RPMI7951 (cell line): ENCODE results near the gene TMEM139. TPM values are rescaled to one million over a fixed set of nuclear protein-coding genes. Genes with fewer than 3 reads are reported as not detected.
A peak's percentile ranks its signal among the peaks of the same experiment; 100 is the strongest.

ENCODE experiments used
- DNase-seq: peaks from one replicate; pipeline ENCODE4 v3.0.0-alpha.2; 2012; ENCODE audit warnings: low read depth
- total RNA-seq: library from RNA; depleted of rRNA; stranded (reverse); fragments of >200 nt; shearing (Covaris generic); gene quantifications from 2 replicates; pipeline ENCODE4 v1.2.3, GENCODE V29; 2014; rRNA removed

The TMEM139 gene
- total RNA-seq, 1 experiment from 2014 or later = not detected

DNA sequence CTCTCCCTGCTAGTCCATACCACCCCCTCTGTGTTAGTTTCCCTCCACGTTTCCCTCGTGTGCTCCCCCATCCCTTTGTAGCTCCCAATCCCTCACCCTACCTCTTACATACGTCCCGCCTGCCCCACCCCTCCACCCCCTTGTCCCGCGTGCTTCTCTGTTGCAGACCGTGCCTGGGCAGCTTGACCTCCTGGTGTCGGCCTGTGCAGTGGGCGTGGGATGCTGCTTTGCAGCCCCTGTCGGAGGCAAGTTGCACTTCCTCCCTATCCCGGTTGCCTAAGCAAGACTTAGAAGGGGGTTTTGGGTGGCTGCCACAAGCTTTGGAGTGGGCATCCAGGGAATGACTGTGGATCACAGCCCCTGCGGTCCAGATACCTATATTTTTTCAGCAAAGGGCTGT is 38.9 kb downstream of the TMEM139 start:
- no peak for DNase-seq

GRCh38 chr7:143325240-143325639 is 40.5 kb downstream of the TMEM139 start:
- no peak for DNase-seq

DNA sequence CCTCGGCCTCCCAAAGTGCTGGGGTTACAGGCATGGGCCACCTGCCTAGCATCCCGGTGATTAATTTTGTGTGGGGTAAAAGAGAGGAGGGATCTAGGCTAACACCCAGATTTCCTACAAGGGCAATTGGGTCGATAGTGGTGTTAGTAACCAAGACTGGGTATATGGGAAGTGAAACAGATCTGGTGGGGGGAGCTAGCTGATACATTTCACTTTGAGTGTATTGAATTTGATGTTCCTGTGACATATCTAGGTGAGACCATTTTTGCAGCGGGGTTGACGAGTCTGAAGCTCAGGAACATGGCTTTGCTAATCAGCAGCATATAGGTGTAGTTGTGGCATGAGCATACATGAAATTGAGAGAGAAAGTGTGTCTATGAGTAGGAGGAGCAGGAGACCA is 43.1 kb downstream of the TMEM139 start:
- no peak for DNase-seq

GRCh38 chr7:143329471-143330170 is 44.9 kb downstream of the TMEM139 start:
- no peak for DNase-seq

DNA sequence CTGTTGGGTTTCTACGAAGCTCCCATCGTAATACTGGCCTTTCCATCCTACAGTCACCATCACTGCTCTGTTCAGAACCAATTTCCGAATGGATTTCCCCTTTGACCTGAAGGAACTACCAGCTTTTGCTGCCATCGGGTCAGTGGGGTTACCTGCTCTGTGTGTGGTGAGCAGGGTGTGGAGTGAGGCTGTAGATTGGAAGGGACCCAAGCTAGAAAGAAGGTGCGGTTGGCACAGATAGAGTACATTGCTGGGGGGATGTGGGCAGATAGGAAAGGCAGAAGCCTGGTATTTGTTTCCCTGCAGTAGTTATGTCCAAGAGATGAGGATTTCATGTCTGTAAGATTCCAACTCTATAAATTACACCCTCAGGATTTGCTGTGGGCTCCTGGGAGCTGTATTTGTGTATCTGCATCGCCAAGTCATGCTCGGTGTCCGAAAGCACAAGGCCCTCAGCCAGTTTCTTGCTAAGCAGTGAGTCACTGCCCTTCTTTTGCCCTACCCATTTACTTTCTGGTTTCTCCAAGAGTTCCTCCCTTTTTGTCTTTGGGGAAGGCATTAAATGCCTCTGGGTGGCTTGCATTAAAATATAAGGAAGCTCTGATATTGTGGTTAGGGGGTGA is 46.5 kb downstream of the TMEM139 start:
- DNase-seq = peak; percentile 78

GRCh38 chr7:143334244-143334643 is 49.5 kb downstream of the TMEM139 start:
- DNase-seq = no peak

GRCh38 chr7:143337216-143337615 is 52.5 kb downstream of the TMEM139 start:
- no peak for DNase-seq

Other genes with a start within 250 kb of the TMEM139 start
- gene OR6V1, start 232.6 kb upstream of the TMEM139 start, total RNA-seq = not detected in 2 replicates
- gene PIP, start 152.9 kb upstream of the TMEM139 start, total RNA-seq = not detected in 2 replicates
- not detected in 2 replicates for gene TAS2R39, start 101.5 kb upstream of the TMEM139 start, total RNA-seq
- not detected in 2 replicates for gene TAS2R40, start 62.9 kb upstream of the TMEM139 start, total RNA-seq
- gene GSTK1, start 21.5 kb upstream of the TMEM139 start, total RNA-seq = 96.1 and 111 TPM in 2 replicates
- 8.8 and 15.1 TPM in 2 replicates for gene CASP2, start 3.4 kb downstream of the TMEM139 start, total RNA-seq
- not detected in 2 replicates for gene CLCN1, start 31.2 kb downstream of the TMEM139 start, total RNA-seq
- gene FAM131B, start 77.8 kb downstream of the TMEM139 start, total RNA-seq = not detected in 2 replicates
- 35.9 and 51.5 TPM in 2 replicates for gene ZYX, start 96.4 kb downstream of the TMEM139 start, total RNA-seq
- not detected in 2 replicates for gene EPHA1, start 123.9 kb downstream of the TMEM139 start, total RNA-seq
- gene TAS2R60, start 158.5 kb downstream of the TMEM139 start, total RNA-seq = not detected in 2 replicates
- gene TAS2R41, start 192.9 kb downstream of the TMEM139 start, total RNA-seq = not detected in 2 replicates